Measurements from ENCODE around the gene RNASEH2A.

Gene RNASEH2A

GRCh38 chr19:12783291-12783848 lies 23.0 kb upstream of the RNASEH2A start:
- DNase-seq, result no peak

GRCh38 chr19:12783849-12784393 lies 22.5 kb upstream of the RNASEH2A start:
- DNase-seq, result no peak

- DNase-seq, result no peak
These were observed 22.0 kb upstream of the RNASEH2A start for GRCh38 chr19:12784394-12784870.

- DNase-seq, result no peak
These were observed 21.4 kb upstream of the RNASEH2A start for GRCh38 chr19:12784871-12785430.

- DNase-seq, result no peak
These were observed 20.9 kb upstream of the RNASEH2A start for GRCh38 chr19:12785431-12786031.

- DNase-seq, result no peak
These were observed 20.1 kb upstream of the RNASEH2A start for GRCh38 chr19:12786141-12786870.

- DNase-seq, result no peak
These were observed 19.4 kb upstream of the RNASEH2A start for GRCh38 chr19:12786952-12787351.

GRCh38 chr19:12787458-12787857 lies 18.9 kb upstream of the RNASEH2A start:
- DNase-seq, result no peak

- no peak for DNase-seq
These were observed 18.2 kb upstream of the RNASEH2A start for GRCh38 chr19:12788042-12788681.

- DNase-seq, result no peak
These were observed 17.7 kb upstream of the RNASEH2A start for GRCh38 chr19:12788682-12789097.

GRCh38 chr19:12789098-12789903 lies 17.1 kb upstream of the RNASEH2A start:
- no peak for DNase-seq

- DNase-seq, result peak; percentile 64
These were observed 16.3 kb upstream of the RNASEH2A start for GRCh38 chr19:12789904-12790619.

- DNase-seq, result no peak
These were observed 15.6 kb upstream of the RNASEH2A start for GRCh38 chr19:12790628-12791344.

GRCh38 chr19:12791345-12792050 lies 14.9 kb upstream of the RNASEH2A start, which contains the start of gene JUNB:
TSS of gene JUNB (plus strand) at chr19:12791486. CDS start at chr19:12791772, 286 bp downstream.
- peak; percentile 79 for DNase-seq

- peak; percentile 27 for DNase-seq
These were observed 14.1 kb upstream of the RNASEH2A start for GRCh38 chr19:12792051-12792852.

- DNase-seq, result no peak
These were observed 13.5 kb upstream of the RNASEH2A start for GRCh38 chr19:12792853-12793289.

- DNase-seq, result peak; percentile 65
These were observed 12.8 kb upstream of the RNASEH2A start for GRCh38 chr19:12793290-12794195.

Data from NCI-H345 (cell line).